Measurements from ENCODE around the gene ALDH3B1.
A peak's percentile ranks its signal among the peaks of the same experiment; 100 is the strongest.

The ALDH3B1 gene

DNA sequence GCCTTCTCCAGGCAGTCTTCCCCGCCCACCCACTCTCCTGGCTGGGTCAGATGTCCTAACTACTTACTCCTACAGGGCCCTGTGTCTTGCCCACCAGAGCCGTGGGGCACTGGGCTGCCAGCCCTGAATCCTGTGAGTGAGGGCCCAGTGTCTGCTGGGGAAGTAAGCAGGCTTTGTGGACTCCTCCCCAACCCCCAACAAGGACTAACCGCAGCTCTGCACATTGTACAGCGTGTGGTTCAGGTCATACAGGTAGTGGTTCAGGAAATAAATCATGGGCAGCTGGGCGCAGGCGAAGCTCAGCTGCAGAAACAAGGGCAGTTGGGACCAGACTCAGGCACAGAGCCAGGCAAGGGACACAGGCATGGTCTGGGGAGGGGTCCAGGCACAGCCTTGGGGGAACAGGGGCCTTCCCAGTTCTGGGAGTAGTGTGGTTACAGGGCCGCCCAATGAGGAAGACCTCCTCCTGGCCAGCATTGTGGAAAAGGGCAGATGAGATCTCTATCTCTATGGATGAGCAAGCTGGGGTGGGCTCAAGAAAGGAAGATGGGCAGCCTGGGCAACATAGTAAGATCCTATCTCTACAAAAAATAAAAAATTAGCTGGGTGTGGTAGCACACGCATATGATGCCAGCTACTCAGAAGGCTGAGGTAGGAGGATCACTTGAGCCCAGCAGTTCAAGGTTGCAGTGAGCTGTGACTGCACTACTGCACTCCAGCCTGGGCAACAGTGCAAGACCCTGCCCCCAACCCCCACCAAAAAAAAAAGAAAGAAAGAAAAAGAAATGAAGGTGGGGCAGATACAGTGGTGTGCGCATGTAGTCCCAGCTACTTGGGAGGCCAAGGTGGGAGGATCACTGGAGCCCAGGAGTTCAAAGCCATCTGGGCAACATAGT is 11.7 kb upstream of the ALDH3B1 start:
- DNase-seq, result peak; percentile 14

DNA sequence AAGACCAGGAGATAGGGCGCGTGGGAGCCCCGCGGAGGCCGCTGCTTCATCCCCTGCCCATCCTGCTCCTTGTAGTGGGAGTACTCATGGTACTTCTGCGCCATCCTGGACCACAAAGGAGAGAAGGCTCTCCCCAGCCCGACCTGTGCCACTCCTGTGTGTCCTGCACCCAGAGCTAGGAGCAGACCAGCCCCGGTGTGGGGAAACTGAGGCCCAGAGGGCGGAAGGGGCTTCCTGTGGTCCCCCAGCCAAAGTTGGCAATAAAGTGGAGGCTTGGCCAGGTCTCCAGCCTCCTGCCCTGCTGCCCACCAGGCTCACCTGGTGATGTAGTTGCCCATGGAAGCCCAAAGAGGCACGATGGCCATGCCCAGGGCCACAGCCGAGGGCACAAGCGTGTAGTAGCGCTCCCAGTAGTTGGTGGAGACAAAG is 10.9 kb upstream of the ALDH3B1 start:
- DNase-seq, result no peak

DNA sequence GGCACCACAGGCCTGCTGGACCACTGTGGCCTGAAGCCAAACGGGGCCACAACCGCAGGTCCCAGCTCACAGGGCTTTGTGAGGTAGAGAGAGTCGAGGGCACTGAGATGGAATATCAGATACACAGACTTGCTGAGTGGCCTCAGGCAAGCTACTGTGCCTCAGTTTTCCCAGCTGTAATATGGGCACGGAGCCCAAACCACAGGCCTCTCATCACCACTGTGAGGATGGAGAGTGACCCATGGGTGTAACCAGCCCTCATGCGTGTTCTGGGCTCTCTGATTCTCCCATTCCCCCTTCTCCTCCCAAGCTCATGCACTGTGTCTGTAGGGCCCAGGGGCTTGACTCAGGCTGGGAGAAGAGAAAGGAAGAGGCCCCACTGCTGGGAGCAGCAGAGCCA is 10.4 kb upstream of the ALDH3B1 start:
- no peak for DNase-seq

DNA sequence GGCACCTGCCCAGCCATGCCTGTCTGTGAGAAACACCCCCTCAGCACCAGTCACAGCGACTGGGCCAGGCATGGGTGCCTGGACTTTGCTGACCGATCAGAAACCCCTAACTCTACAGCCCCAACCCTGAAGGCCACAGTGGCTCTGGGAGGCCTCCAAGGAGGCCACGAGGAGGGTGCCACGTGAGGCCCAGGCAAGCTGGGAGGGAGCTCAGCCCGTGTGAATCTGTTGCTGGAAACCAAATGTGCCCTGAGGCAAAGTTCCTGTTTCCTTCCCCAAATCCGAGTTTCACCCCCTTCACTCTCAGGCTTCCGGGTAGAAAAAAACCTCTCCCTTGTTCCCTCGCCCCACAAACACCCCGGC is 7.6 kb upstream of the ALDH3B1 start:
- DNase-seq, result no peak

DNA sequence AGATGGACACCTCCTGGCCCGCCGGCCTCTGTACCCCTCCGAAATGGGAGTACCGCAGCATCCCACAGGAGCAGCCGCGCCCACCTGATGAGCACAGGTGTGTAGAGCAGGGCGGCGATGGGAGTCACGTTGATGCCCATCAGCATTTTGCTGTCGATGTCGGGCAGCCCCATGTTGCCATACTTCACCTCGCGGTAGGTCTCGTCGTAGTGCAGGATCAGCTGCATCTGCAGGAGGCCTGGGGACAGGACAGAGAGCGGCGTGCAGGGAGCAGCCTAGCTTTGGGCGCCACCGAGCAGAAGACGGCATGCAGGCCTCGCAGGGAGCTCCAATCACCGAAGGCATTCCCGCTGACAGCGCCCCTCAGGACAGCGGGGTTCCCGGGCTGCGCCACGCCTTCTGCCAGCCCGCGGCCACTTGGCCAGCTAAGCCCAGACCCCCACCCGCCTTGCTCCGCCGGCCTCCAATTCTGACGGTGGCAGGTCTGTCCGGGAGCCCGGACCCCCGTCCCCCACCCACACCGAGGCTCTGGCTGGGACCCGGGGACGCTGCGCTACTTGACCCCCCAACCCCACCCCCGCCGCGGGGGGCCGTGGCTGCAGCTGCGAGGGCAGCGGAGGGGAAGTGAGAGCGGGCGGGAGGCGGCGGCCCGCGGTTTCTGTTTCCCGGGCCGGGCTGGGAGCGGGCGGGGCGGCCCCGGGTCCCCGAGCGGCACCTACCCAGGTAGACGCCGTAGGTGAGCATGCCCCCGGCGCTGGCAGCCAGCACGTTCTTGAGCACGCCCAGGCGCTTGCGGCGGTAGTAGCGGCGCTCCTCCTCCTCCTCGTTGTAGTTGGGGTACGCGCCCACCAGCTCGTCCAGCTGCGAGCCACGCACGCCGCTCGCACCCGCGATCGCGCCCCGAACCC is 6.9 kb upstream of the ALDH3B1 start:
- DNase-seq, result peak; percentile 66

DNA sequence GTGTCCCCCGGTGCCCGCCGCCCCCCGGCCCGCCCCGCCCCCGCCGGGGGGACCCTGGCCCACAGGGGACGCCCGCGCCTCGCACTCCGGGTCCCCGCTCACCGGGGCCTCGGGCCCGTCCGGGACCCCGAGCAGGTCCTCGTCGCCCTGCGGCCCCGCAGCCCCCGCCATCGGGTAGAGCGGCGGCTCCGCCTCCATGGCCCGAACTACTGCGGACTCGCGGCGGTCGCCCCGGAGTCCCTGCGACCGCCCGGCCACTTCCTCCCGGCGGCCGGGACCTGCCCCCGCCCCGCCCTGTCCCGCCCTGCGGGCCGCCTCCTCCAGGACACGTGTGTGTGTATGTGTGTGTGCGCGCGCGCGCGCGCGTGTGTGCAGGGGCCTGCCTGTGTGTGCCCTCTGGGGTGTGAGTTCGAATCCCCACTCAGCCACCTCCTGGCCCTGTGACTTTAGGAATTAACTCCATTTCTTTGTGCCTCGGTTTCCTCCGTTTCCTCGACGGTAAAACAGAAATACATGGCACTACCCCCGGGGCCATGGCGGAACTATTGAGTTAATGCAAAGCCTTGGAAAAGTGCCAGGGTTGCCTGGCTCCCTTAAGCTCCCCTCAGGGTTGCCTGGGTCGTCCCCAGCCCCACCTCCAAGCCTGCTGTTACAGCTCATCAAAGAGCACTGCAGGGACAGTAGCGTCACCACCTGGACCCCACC is 6.1 kb upstream of the ALDH3B1 start, which contains the start of gene UNC93B1:
Gene UNC93B1, minus strand, starts transcription at position 252 of the 705 bp plus-strand sequence. Its CDS starts 54 bp downstream, at position 198.
- DNase-seq, result peak; percentile 85

DNA sequence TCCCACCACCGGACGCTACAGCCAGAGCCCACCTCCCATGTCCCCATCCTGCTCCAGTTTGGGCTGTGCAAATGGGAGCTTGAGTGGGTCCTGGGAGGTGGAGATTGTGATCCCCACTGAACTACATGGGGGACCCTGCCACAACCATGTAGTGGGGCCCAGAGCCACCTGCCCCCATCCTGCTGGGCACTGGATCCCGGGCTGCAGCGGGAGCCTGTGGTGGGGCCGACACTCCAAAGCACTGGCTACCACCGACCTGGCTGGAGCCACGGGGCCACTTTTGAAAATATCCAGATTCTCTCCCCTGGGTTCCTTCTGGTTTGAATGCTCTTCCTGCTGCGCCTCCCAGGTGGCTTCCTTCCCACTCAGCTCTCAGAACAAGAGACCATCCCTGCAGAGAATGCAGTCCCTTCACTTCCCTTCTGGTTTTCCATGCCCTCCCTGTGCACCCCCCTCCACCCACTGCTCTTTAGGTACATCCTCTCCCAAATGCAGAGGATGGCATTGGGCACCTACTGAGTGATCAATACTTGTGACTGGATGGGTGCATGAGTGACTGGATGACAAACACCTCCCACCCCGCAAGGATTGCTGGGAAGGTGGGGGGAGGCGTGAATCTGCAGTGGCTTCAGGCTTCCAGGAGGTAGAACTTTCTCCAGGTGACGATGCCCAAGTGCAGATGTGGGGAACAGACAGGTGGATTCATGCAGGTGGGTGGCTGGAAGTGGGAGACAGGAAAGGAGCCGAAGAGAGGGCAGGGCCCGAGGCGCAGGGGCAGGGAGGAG is 5.4 kb upstream of the ALDH3B1 start:
- no peak for DNase-seq

DNA sequence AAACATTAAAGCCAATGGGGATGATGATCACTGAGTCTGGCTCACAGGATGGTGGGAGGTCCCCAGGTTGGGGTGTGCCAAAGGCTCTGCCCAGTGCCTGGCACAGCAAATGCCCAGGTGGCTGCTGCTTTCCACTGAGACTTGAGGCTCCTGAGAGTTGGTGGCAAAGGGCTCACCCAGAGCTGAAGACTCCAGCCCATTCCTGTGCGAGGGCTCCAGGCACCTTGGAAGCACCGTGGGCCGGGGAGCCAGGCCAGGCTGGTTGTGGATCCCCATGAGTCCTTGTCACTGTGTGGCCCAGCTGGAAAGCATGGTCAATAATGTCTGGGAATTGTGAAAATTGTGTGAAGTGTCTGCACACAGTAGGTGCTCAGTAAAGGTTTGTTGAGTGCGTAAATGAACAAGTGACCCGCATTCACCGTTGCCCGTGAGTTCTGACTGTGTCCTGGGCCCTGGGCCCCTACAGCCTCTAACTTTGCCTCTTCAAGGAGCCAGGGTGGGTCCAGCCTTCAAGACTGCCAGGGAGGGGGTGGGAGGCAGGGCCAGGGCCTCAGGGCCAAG is 3.4 kb upstream of the ALDH3B1 start:
- no peak for DNase-seq

DNA sequence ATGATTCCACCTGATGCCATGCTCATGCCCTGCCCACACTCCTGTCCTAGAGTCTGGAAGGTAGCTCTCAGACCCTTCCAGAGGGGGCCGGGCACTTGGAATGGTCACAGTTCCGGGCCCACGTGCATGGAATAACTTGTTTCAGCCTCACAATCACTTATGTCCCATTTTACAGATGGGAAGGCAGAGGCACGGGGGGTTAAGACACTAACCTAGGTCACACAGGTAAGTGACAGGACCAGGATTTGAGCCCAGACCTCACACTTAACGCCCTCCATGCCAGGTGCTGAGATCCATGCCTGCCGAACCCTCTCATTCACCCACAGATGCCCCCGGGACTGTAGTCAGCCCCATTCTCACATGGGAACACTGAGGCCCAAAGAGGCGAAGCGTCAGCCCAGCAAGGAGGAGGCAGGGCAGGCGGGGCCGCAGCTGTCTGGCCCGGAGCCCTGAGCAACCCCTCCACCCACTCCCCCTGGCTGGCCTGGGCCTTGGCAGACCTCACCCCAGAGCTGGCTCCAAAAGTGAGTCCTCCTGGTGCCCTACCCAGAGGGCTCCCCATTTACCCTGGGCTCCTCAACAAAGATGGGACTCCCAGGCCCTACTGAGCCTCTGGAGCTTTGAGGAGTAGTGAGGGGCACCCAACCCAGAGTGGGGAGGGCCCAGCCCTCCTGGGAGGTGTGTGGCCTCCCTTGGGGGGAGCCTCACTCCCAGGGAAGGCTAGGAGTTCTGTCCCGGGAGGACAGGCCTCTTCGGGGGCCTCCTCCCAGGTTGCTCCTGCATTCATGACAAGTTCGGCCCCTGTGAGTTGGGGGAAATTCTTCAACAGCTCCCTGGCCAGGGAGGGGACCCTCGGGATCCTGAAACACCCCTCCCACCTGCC is 2.4 kb upstream of the ALDH3B1 start:
- no peak for DNase-seq

DNA sequence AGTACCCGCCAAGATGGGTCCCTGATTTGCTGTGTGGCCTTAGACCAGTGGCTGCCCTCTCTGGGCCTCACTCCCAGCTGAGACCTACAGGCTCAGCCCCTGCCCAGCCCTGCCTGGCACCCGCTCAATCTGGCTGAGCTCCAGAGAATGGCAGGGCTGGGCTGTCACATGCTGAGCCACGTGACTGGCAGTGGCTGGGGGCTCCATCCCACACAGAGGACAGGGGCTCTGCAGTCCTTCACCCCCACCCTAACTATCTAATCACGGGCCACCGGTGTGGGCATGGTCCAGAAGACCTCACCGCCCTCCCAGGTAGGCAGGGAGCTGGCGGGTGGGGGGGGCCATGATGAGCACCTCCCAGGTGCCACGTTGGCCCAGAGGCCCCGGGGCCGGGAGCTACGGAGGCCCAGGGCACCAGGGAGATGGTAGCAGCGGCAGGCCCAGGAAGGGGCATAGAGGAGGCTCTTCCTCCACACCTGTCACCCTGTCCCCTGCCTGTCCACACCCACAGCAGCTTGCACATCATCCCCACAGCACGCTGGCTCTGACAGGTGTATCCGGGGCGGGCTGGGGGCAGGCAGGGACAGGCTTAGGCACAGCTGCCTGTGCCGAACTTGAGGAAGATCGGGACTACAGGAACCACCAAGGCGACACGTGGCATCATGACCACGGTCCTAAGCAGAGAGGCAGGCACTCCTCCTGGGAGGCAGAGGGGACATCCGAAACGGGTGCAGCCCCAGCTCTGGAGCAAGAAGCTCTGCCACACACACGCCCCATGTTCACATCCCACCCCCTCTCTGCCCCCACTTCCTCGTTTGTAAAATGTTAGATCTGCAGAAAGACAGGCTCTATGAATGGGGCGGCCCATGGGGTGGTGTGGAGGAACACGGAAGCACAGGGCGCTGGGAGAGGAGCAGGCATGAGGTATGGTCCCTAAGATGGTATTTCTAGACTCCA is 1.5 kb upstream of the ALDH3B1 start:
- DNase-seq, result no peak

DNA sequence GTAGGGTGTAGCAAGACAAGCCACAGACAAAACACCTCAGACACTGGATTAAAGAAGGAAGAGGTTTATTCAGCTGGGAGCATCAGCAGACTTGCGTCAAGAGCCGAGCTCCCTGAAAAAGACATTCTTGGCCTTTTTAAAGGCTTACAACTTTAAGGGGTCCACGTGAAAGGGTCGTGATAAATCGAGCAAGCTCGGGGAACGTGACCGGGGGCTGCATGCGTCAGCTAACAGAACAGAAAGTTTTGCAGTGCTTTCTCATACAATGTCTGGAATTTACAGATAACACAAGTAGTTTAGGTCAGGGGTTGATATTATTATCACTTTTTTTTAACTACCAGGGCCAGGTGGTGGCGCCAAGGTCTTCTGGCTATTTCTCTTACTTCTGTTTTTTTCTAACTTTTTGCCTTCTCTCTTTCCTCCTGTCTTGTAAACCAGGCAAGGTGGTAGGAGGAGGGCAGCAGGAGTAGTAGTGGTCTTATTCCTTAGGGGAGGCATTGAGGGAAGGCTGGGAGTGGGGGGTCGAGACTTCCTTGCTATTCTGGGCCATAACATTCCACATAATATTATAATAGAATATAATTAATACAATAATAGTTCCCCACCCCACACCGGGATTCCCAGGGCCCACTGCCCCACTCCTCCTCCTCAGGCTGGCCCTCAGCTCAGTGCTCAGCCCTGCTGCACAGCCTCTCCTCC is 587 bp upstream of the ALDH3B1 start:
- peak; percentile 16 for DNase-seq

DNA sequence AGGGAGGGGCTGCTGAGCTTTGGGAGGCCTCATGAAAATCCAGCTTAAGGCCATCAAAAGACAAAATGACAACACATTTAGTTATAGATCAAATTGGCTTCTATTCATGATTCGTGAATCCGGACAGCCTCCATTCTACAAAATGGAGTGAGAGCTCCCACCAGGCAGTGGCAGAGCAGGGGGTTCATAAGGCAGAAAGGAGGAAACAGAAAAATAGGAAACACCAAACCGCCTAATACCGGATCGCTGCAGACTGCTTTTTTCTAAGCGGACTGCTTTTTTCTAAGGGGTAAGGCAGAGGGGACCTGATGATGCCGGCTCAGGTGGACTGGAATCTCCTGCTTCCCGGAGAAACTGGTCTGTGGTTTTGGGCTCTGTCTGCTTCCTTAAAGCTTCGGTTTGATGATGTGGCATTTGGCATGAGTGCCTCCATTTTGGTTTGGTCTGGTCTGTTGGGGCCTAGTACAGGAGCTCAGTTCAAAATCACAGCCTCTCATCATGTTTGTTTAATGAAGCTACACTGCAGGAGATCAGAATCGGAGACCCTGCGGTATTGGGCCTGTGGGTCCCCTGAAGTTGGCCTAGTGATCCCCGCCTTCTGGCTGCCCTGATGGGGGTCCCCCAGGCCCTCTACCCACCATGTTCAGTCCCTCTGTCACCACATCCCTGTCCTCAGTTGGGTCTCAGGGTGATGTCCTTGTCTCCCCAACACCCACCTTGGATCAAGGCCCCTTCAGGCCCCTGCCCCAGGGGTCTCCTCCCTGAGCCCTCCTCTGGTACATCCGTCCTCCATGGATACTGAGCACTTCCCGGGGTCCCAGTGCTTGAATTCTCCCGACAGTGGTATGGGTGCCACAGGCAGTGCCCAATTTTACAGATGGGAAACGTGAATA is 1.2 kb downstream of the ALDH3B1 start:
- DNase-seq, result no peak

DNA sequence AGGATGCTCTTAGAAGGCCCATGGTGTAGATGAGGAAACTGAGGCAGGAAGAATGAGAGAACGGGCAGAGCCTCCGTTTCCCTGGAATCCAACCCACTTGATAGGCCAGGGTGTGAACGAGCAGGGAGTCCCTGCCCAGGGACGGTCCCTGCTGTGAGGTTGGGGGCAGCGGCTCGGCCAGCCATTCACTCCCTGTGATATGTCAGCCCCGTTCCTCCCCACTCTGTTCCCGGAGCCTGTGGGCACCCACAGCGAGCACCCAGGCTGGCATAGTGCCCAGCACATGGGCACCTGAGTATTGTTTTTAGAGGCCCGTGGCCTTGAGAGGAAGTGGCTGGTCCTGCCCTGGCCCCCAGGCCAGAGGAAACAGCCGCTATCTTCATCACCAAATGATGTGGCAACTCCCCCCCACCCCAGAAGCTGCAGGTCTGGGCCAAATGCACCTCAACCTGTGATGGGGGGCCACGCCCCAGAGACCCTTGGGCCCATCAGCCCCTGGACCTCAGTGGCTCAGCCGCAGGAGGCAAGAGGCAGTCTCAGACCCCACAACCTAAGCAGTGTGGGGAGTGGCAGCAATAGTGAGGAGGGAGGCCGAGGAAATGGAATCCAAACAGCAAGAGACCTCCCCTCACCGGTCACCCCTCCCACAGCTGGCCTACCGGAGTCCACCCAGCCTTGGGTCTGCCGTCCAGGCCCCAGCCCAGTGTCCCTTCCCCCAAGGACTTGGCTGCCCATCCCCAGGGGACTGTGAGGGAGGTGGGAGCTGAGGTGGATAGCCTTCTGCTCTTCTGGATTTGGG is 2.1 kb downstream of the ALDH3B1 start:
- DNase-seq, result no peak

DNA sequence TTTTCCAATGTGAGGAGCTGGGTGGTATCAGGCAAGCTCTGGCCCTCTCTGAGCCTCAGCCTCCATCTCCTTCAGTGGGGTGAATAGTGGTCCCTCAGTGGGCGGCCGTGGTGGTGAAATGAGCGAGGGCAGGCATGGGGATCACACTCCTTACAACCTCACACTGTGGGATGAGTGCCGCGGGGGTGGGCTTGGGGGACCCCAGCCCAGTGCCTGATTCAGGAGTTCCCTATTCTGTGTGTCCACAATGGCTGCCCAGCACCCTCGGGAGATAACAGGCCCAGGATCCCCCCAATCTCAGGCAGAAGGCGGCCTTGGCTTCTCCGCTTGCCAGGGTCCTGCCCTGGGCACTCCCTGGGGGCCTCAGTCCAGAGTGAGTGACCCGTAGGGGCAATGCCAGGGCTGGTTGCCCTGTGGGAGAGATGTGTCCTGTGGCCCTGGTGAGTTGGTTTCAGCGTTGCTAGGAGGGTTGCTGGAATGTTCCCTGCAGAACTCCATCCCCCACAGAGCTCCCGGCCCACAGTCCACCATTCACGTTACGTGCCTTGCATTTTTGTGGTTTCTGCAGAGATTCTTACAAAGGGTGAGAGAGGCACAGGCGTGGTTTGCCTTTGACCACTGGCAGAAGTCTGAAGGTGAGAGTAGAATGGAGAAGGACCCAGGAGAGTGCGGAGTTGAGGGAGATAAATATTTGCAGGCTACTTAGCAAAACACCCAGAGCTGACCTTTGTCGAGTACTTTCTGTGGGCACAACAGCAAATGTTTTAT is 2.9 kb downstream of the ALDH3B1 start:
- no peak for DNase-seq

DNA sequence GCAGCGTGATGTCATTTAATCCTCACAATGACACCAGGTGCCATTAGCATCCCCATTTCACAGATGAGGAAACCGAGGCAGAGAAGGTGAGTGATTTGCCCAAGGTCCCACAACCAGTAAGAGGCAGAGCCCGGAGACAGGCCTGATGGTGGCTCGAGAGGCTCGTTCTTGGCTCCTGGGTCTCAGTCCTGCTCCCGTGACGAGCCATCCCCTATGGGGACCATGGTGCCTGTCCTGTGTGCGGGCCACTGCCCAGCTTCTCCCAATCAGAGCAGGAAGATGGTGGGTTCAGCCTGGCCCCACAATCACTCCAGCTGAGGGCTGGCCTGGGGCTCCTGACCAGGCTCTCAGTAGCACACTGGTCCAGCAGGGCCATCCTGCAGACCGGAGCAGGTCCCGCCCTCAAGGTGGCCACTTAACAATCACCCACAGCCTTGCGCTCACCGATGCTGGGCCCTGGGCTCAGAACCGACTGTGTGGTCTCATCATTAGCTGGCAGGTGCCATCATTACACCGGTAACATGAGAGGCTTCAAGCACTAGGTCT is 3.6 kb downstream of the ALDH3B1 start:
- DNase-seq, result no peak
